Occipital lobe (tissue), 3 donors: Measurements from ENCODE around the gene MAP2K1. TPM values are rescaled to one million over a fixed set of nuclear protein-coding genes. Genes with fewer than 3 reads are reported as not detected.

Experiments
- DNase-seq: peaks from one replicate; lab custom pipeline; 2025; lab: John Stamatoyannopoulos, UW
- small RNA-seq: library from RNA; depleted of rRNA; stranded (forward); fragments of <200 nt; gene quantifications from one replicate; pipeline ENCODE3, GENCODE V24; 2014
- total RNA-seq: library from RNA; depleted of rRNA; stranded (reverse); fragments of >200 nt; gene quantifications from one replicate; pipeline ENCODE4 v1.2.3, GENCODE V29; 2014

MAP2K1 gene
- total RNA-seq, 1 donor from 2014 or later, result 26.4 TPM

GRCh38 chr15:66503780-66504562 lies 117.3 kb downstream of the MAP2K1 start:
- DNase-seq, result no peak

- DNase-seq, result peak; percentile 43
Observed at GRCh38 chr15:66504563-66505429, 118.1 kb downstream of the MAP2K1 start, which contains the start of the genes RPL4 and ZWILCH. RPL4 (minus strand) TSS chr15:66504855; CDS start chr15:66504790, 65 bp downstream. ZWILCH (plus strand) TSS chr15:66505326; CDS start chr15:66505339, 13 bp downstream.

GRCh38 chr15:66505430-66505811 lies 118.7 kb downstream of the MAP2K1 start:
- DNase-seq, result no peak

GRCh38 chr15:66505818-66506217 lies 119.1 kb downstream of the MAP2K1 start:
- no peak for DNase-seq

- no peak for DNase-seq
Observed at GRCh38 chr15:66508293-66508883, 121.7 kb downstream of the MAP2K1 start.

DNA sequence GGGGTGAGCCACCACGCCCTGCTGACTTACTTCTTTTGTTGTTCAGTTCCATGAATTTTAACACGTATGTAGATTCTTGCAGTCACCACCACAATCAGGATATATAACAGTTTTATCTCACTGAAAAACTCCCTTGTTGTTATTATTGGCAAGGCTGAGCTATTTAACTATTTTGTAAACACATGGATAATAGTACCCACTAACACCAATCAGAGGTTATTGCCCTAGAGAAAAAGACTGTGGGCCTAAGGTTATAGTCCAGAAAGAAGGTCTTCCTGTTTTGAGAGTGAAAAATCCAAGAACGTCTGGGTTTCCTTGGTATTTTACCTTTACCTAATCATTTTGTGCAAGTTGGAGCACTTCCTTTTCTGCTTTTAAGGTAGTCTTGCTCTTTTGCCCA lies 127.9 kb downstream of the MAP2K1 start:
- DNase-seq, result no peak

DNA sequence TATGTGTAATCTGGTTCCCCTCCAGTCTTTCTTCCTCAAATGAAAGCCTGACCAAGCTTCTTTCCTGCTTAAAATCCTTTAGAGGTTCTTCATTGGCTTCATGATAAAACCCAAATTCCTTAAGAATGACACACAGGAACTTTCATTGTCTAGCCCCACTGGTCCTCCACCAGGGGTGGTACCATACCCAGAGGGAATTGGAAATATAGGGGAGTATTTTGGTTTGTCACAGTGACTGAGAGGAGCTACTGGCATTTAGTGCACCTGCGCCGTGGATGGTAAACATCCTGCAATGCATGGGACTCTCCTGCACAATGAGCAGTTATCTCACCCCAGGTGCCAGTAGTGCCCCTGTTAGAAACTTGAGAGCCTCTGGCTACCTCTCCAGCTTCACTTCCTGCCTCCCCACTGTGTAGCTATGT lies 129.2 kb downstream of the MAP2K1 start:
- DNase-seq, result no peak

DNA sequence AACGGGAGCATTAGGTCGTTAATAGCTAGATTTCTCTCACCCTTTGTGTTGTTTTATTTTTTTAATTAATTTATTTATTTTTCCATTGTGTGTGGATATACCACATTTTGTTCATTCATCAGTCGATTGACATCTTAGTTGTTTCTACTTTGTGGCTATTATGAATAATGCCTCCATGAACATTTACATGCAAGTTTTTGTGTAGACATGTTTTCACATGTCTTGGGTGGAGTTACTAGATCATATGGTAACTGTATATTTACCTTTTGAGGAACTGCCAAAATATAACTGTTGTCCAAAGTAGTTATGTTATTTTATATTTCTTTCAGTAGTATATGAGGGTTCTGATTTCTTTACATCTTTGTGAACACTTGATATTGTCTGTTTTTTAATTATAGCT lies 137.2 kb downstream of the MAP2K1 start:
- DNase-seq, result no peak

GRCh38 chr15:66524838-66525237 lies 138.1 kb downstream of the MAP2K1 start:
- DNase-seq, result no peak

DNA sequence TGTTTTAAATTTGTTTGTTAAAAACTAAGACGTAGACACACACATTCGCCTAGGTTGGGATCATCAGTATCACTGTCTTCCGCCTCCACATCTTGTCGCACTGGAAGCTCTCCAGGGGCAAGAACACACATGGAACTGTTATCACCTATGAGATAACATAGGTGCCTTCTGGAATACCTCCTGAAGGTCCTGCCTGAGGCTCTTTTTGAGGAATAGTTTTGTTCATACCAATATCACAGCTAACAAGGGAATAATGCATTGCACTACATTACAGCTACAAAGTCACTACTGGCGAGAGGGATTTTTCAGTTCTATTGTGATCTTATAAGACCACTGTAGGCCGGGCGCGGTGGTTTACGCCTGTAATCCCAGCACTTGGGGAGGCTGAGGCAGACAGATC lies 148.3 kb downstream of the MAP2K1 start:
- no peak for DNase-seq

Small RNAs within 50 kb of the gene (small RNA-seq; reads per million reads assigned to genes)
- not detected for gene ATP5MFP6
- gene MIR4512, result not detected
- gene RF00019, result not detected
- not detected for gene RF01159
- 3.8 reads per million, percentile 88 among the genes with 10 or more reads in this experiment for gene SCARNA14
- not detected for gene SNORD16
- not detected for gene SNORD18A
- not detected for gene SNORD18B
- not detected for gene SNORD18C

Other genes with a start within 250 kb of the MAP2K1 start
- 0.78 TPM for gene MEGF11, start 133.2 kb upstream of the MAP2K1 start, total RNA-seq
- 32.1 TPM for gene DIS3L, start 93.3 kb upstream of the MAP2K1 start, total RNA-seq
- 19.8 TPM for gene TIPIN, start 30.2 kb upstream of the MAP2K1 start, total RNA-seq
- gene SNAPC5, start 110.8 kb downstream of the MAP2K1 start, total RNA-seq, result 10.1 TPM
- 2,913 TPM for gene RPL4, start 117.9 kb downstream of the MAP2K1 start, total RNA-seq
- gene ZWILCH, start 118.4 kb downstream of the MAP2K1 start, total RNA-seq, result 43.0 TPM
- gene LCTL, start 179.1 kb downstream of the MAP2K1 start, total RNA-seq, result 0.16 TPM